Stomach (tissue), 9 donors: ENCODE data around the gene FADS3. TPM values are rescaled to one million over a fixed set of nuclear protein-coding genes. Genes with fewer than 3 reads are reported as not detected.

Source experiments
- DNase-seq, 2 donors: peaks; one replicate each; pipeline versions ENCODE4 v3.0.0 to v3.0.0-alpha.2; 2013 to 2019
- H3K27ac ChIP-seq, 5 donors: fragments of 200-600 bp in 4 of 5; sonication (generic) in 4 of 5; one replicate each; pipeline ENCODE4 v1.5.1; 2013 to 2019; ENCODE audit warnings: mild to moderate bottlenecking in 1 of 5, moderate library complexity in 1 of 5
- H3K27me3 ChIP-seq, 3 donors: fragments of 200-600 bp; sonication (generic); one replicate each; pipeline ENCODE4 v1.5.1; 2017 to 2019; ENCODE audit warnings: mixed run types in 1 of 3
- H3K36me3 ChIP-seq, 4 donors: fragments of 200-600 bp; sonication (generic); 1 replicate in 3 of 4; 2 replicates in 1 of 4; pipeline ENCODE4 v1.5.1; 2016 to 2019
- H3K4me1 ChIP-seq, 4 donors: fragments of 200-600 bp; sonication (generic); one replicate each; pipeline ENCODE4 v1.5.1; 2016 to 2019
- H3K4me3 ChIP-seq, 4 donors: fragments of 200-600 bp; sonication (generic) in 3 of 4; one replicate each; pipeline ENCODE4 v1.5.1; 2016 to 2019; ENCODE audit warnings: mild to moderate bottlenecking in 1 of 4
- H3K9me3 ChIP-seq, 4 donors: fragments of 200-600 bp; sonication (generic); one replicate each; pipeline ENCODE4 v1.5.1; 2016 to 2019
- EP300 ChIP-seq: sonication (generic); formaldehyde crosslinking; IDR thresholded peaks from one replicate; pipeline ENCODE4 v1.6.1; 2017; ENCODE audit warnings: antibody characterized with exemption
- POLR2A ChIP-seq, 4 donors: fragments of 450-650 bp; IDR thresholded peaks; one replicate each; pipeline ENCODE4 v1.6.1; 2016; ENCODE audit warnings: antibody characterized with exemption in 4 of 4, control low read depth in 2 of 4, mild to moderate bottlenecking in 1 of 4, moderate library complexity in 1 of 4
- POLR2AphosphoS5 ChIP-seq, 3 donors: sonication (generic); formaldehyde crosslinking; IDR thresholded peaks; one replicate each; pipeline ENCODE4 v1.6.1; 2016; ENCODE audit warnings: antibody characterized with exemption in 3 of 3
- WGBS, 5 donors: extraction: QIAGEN DNeasy Blood & Tissue Kit in 3 of 5; methylation state at CpG; one replicate each; pipeline versions ENCODE4 v1.1.5 to v1.1.7; 2013 to 2018; 5-methylcytosine and 5-hydroxymethylcytosine counted together
- intact Hi-C: fragments of 100-400 bp; cut with DNase I; formaldehyde crosslinking; loops from one replicate; pipeline ENCODE4 v1.15.1; 2023; ENCODE audit warnings: low total_unique reads
- polyA plus RNA-seq, 3 donors: library from polyadenylated mRNA; stranded (reverse); fragments of 200-250 nt; gene quantifications; one replicate each; pipeline ENCODE4 v1.2.3, GENCODE V29; 2013
- total RNA-seq, 5 donors: library from RNA; depleted of rRNA; stranded (reverse); fragments of >200 nt; gene quantifications; one replicate each; pipeline versions ENCODE4 v1.1.0 to v1.2.3, GENCODE V29; 2014 to 2016
- TF ChIP-seq, protein P1 (sequence below), 7 experiments: fragments of 450-650 bp in 4 of 7; fragments of 200-600 bp in 3 of 7; sonication (generic) in 3 of 7; IDR thresholded peaks; one replicate each; pipeline ENCODE4 v1.5.1; 2016 to 2019; ENCODE audit warnings: antibody characterized with exemption in 7 of 7, control low read depth in 2 of 7, mild to moderate bottlenecking in 1 of 7
- donor health status: healthy with polysubstance abuse.
- donor health status: Bipolar disorder and iron deficiency.
- donor health status: healthy.

The FADS3 gene
- total and polyA plus RNA-seq, 8 donors, result 2.6 to 140 (median 17.5) TPM

DNA sequence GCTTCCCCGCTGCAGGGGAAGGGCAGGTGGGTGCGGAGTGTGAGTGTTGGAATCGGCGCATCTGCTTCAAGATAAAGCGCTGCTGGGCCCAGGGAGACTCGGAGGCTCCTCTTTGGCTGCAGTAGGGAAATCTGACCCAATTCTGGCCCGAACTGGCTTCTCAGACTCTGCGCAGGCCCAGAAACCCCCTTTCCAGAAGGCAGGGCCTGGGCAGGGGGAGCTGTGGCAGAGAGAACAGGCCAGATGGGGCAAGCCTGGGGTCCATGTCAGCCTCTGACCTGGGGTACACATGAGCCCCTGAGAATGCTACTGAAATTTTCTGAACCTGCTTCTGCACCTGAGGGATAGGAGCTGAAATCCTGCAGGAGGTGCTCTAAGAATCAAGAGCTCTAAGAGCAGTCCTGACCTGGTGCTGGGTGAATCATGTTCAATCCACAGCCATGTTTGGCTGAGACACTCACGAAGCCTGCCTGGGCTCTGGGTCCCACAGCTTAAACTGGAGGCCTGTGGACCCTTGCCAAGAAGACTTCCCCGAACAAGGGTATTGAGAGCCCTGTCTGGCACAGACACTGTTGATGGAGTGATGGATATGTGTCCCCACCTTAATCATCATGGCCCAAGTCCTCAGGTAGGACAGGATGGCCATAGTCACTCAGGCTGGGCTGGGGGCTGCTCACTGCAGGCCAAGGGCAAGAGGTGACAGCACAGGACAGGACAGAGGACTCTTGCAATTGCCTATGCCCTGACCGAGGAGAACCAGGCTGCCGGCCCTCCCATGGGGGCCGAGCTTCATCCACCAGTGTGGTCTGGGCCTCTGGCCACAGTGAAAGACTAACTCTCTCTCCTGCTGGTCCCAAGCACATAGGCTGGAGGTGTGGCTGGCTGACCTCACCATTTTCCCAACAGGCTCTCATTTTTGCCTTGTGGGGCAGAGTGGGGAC lies 19.1 kb upstream of the FADS3 start:
- peaks cover 0 to 45% (median 20%) of the 10 kb centered on the region in 4 donors for H3K4me1 ChIP-seq
- peaks cover 10 to 25% (median 23%) of the 10 kb centered on the region in 4 donors for H3K36me3 ChIP-seq
- no peak overlapping the region for H3K4me3 ChIP-seq
- peak in 1 of 2 donors; percentile 80 for DNase-seq
- no peaks in the 10 kb centered on the region for H3K27me3 ChIP-seq
- intact Hi-C loops, result no loop called here
- no peak for TF ChIP-seq EP300
- TF ChIP-seq POLR2A (IDR thresholded peaks at IDR 0.05), result no peak
- no peak for TF ChIP-seq POLR2AphosphoS5 (IDR thresholded peaks at IDR 0.05)
- TF ChIP-seq, protein P1, sequence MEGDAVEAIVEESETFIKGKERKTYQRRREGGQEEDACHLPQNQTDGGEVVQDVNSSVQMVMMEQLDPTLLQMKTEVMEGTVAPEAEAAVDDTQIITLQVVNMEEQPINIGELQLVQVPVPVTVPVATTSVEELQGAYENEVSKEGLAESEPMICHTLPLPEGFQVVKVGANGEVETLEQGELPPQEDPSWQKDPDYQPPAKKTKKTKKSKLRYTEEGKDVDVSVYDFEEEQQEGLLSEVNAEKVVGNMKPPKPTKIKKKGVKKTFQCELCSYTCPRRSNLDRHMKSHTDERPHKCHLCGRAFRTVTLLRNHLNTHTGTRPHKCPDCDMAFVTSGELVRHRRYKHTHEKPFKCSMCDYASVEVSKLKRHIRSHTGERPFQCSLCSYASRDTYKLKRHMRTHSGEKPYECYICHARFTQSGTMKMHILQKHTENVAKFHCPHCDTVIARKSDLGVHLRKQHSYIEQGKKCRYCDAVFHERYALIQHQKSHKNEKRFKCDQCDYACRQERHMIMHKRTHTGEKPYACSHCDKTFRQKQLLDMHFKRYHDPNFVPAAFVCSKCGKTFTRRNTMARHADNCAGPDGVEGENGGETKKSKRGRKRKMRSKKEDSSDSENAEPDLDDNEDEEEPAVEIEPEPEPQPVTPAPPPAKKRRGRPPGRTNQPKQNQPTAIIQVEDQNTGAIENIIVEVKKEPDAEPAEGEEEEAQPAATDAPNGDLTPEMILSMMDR (IDR thresholded peaks at IDR 0.05), result no peak
- no peaks in the 10 kb centered on the region for H3K9me3 ChIP-seq
- peak overlapping the region in 2 of 5 donors; percentile 44 to 46 for H3K27ac ChIP-seq
- 75 to 85% (median 84%) methylated on average over 9 to 13 of the region's 13 CpGs for WGBS, 5 donors

DNA sequence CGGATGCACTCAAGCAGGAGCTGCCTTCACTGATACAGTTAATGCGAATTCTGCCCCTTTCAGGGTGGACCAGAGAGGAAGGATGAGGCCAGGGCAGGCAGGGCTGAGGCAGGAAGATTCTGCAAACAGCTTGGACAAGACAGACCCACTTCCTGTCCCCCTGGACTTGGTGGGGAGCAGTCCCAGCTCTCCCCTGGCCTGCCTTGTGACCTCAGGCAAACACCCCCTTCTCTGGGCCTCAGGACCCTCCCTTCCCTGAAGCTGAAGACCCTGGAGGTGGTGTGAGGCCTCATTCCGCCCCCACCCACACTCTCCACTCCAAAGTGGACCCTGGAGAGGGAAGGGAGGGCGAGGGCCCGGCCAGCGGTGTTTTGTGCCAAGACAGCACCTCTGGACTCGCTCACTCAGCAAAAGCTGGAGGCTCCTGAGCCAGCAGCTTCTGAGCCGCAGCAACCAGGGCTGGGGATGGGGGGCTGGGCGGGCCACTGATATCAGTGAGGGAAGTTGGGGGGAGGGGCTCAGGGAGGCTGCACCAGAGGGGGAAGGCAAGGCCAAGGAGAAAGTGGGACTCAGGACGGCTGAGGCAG lies 17.5 kb upstream of the FADS3 start:
- no peaks in the 10 kb centered on the region for H3K9me3 ChIP-seq
- H3K4me3 ChIP-seq, result no peak overlapping the region
- peaks cover 10 to 38% (median 36%) of the 10 kb centered on the region in 4 donors for H3K36me3 ChIP-seq
- TF ChIP-seq, protein P1 (IDR thresholded peaks at IDR 0.05), result no peak
- TF ChIP-seq POLR2AphosphoS5 (IDR thresholded peaks at IDR 0.05) (no peak), EP300 (no peak), POLR2A (IDR thresholded peaks at IDR 0.05) (no peak)
- peak overlapping the region in 2 of 5 donors; percentile 22 to 31 for H3K27ac ChIP-seq
- intact Hi-C loops, result no loop called here
- no peaks in the 10 kb centered on the region for H3K27me3 ChIP-seq
- peak in 1 of 2 donors; percentile 79 for DNase-seq
- H3K4me1 ChIP-seq, result peaks cover 0 to 49% (median 25%) of the 10 kb centered on the region in 4 donors
- WGBS, 5 donors, result 49 to 70% (median 55%) methylated on average over 4 to 10 of the region's 10 CpGs

DNA sequence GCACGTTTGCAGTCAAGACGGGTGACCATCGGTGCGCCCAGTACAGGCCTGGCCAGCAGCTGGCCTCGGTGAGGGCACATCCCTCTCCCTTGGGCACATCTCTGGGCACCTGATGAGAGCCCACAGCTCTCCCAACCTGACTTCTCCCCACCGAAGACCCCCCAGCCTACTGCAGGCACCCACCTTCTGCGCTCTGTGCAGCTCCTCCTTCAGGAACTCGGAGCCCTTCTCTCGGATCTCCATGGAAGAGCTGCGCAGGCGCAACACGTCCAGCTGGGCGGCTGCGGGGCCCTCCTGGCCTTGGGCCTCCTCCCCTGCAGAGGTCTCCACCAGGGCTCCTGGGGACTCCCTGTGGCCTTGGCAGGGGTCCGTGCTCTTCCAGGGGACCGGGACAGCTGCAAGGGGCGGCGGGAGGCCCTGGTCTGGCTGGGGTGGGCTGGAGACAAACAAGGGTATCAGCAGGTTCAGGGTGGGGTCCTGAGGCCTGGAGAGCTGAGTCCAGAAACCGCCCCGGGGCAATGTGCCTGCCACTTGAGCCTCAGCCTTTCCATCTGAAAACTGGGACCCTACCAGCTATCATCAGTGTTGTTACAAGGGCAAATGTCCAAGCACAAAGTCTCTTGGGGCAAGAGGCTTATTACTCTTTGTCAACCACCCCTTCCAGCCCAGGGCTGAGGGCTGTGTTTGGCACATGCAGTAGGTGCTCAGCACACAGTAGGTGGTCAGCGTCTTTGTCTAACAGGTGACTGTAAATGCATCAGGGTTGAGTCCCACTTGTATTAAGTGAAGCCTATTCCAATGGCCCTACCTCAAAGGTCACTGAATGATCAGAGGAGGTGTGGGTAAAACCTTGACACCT lies 16.8 kb upstream of the FADS3 start:
- 82 to 93% (median 92%) methylated on average over 9 to 21 of the region's 21 CpGs for WGBS, 5 donors
- Histone ChIP-seq H3K4me1 (peaks cover 0 to 44% (median 22%) of the 10 kb centered on the region in 4 donors), H3K4me3 (no peak overlapping the region), H3K27ac (peak overlapping the region in 2 of 5 donors; percentile 22 to 31), H3K36me3 (peaks cover 10 to 40% (median 38%) of the 10 kb centered on the region in 4 donors), H3K27me3 (no peaks in the 10 kb centered on the region), H3K9me3 (no peaks in the 10 kb centered on the region)
- TF ChIP-seq POLR2AphosphoS5 (IDR thresholded peaks at IDR 0.05) (no peak), POLR2A (IDR thresholded peaks at IDR 0.05) (no peak), EP300 (no peak)
- TF ChIP-seq, protein P1 (IDR thresholded peaks at IDR 0.05), result no peak
- DNase-seq, result no peak
- intact Hi-C loops, result no loop called here

DNA sequence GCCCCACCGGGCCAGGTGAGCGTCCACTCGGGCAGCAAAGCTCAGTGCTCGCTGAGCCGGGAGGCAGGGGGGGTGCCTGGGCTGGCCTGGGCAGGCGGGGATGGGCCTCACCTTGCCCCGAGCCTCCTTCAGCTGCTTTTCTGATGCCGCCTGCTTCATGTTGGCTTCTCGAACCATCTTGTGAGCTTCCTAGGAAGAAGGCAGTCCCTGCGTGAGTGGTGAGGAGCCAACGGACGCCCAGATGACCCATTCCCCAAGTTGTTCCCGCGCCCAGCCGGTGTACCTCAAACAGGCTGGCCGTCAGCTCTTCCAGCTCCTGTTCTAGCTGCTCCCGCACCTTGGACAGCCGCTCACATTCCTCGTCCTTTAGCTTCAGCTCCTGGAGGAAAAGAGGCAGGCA lies 15.9 kb upstream of the FADS3 start:
- no peak for DNase-seq
- peaks cover 0 to 36% (median 16%) of the 10 kb centered on the region in 4 donors for H3K4me1 ChIP-seq
- intact Hi-C loops, result no loop called here
- no peak overlapping the region for H3K27ac ChIP-seq
- WGBS, 5 donors, result 90 to 95% (median 91%) methylated on average over 18 to 19 of the region's 19 CpGs
- no peaks in the 10 kb centered on the region for H3K9me3 ChIP-seq
- peaks cover 10 to 47% (median 42%) of the 10 kb centered on the region in 4 donors for H3K36me3 ChIP-seq
- TF ChIP-seq, protein P1 (IDR thresholded peaks at IDR 0.05), result no peak
- TF ChIP-seq EP300 (no peak), POLR2AphosphoS5 (IDR thresholded peaks at IDR 0.05) (no peak), POLR2A (IDR thresholded peaks at IDR 0.05) (no peak)
- H3K4me3 ChIP-seq, result no peak overlapping the region
- H3K27me3 ChIP-seq, result no peaks in the 10 kb centered on the region
